DOHH2 (cell line): Measurements from ENCODE around the gene MYO1F.

Source experiments
- H3F3A ChIP-seq: fragments of 200-600 bp; sonication (generic), shearing (Covaris generic); 2 replicates; pipeline ENCODE4 v1.6.0; 2016; ENCODE audit warnings: antibody characterized with exemption, mild to moderate bottlenecking; ENCODE audit not compliant: control insufficient read depth, insufficient read depth
- H3K27ac ChIP-seq: fragments of 200-600 bp; sonication (generic); 2 replicates; pipeline ENCODE4 v1.5.1; 2014; ENCODE audit warnings: low read depth, mild to moderate bottlenecking, low read length, moderate library complexity
- H3K27me3 ChIP-seq: fragments of 200-600 bp; sonication (generic); 2 replicates; pipeline ENCODE4 v1.6.1; 2014; ENCODE audit warnings: mild to moderate bottlenecking, low read length, mixed read lengths; ENCODE audit not compliant: control insufficient read depth
- H3K36me3 ChIP-seq: fragments of 200-600 bp; sonication (generic); 2 replicates; pipeline ENCODE4 v1.6.1; 2014; ENCODE audit warnings: mild to moderate bottlenecking, low read length, moderate library complexity, mixed read lengths; ENCODE audit not compliant: control insufficient read depth
- H3K4me1 ChIP-seq: fragments of 200-600 bp; sonication (generic); 2 replicates; pipeline ENCODE4 v1.6.1; 2014; ENCODE audit warnings: mild to moderate bottlenecking, low read length, mixed read lengths; ENCODE audit not compliant: control insufficient read depth
- H3K4me2 ChIP-seq: fragments of 200-600 bp; sonication (generic); 2 replicates; pipeline ENCODE4 v1.6.0; 2014; ENCODE audit warnings: mild to moderate bottlenecking, low read length, moderate library complexity
- H3K4me3 ChIP-seq: fragments of 200-600 bp; sonication (generic); 2 replicates; pipeline ENCODE4 v1.5.1; 2014; ENCODE audit warnings: mild to moderate bottlenecking, low read length, mixed read lengths
- H3K79me2 ChIP-seq: fragments of 200-600 bp; sonication (generic); 2 replicates; pipeline ENCODE4 v1.6.1; 2014; ENCODE audit warnings: mild to moderate bottlenecking, low read length, mixed read lengths; ENCODE audit not compliant: control insufficient read depth
- H3K9me2 ChIP-seq: fragments of 200-600 bp; sonication (generic); replicated peaks from 2 replicates; pipeline ENCODE4 v1.6.1; 2014; ENCODE audit warnings: mild to moderate bottlenecking, low read length, mixed read lengths; ENCODE audit not compliant: control insufficient read depth
- H3K9me3 ChIP-seq: fragments of 200-600 bp; sonication (generic); 2 replicates; pipeline ENCODE4 v1.6.1; 2014; ENCODE audit warnings: antibody characterized with exemption, low read length, mixed read lengths; ENCODE audit not compliant: control insufficient read depth, insufficient read depth
- H4K20me1 ChIP-seq: fragments of 200-600 bp; sonication (generic); 2 replicates; pipeline ENCODE4 v1.6.0; 2014; ENCODE audit warnings: low read depth, mild to moderate bottlenecking, antibody characterized with exemption, low read length, moderate library complexity; ENCODE audit not compliant: control insufficient read depth, insufficient read depth
- EZH2phosphoT487 ChIP-seq: fragments of 200-600 bp; sonication (generic); IDR thresholded peaks from 2 replicates; pipeline ENCODE4 v1.6.1; 2017; ENCODE audit warnings: borderline replicate concordance, mild to moderate bottlenecking, antibody characterized with exemption, low read length, moderate library complexity, mixed read lengths
- TF ChIP-seq, protein P1 (sequence below): fragments of 200-600 bp; sonication (generic); IDR thresholded peaks from one replicate; pipeline ENCODE4 v1.5.1; 2014; ENCODE audit warnings: antibody characterized with exemption, mild to moderate bottlenecking, low read depth, low read length; ENCODE audit not compliant: poor library complexity, severe bottlenecking

The MYO1F gene

DNA sequence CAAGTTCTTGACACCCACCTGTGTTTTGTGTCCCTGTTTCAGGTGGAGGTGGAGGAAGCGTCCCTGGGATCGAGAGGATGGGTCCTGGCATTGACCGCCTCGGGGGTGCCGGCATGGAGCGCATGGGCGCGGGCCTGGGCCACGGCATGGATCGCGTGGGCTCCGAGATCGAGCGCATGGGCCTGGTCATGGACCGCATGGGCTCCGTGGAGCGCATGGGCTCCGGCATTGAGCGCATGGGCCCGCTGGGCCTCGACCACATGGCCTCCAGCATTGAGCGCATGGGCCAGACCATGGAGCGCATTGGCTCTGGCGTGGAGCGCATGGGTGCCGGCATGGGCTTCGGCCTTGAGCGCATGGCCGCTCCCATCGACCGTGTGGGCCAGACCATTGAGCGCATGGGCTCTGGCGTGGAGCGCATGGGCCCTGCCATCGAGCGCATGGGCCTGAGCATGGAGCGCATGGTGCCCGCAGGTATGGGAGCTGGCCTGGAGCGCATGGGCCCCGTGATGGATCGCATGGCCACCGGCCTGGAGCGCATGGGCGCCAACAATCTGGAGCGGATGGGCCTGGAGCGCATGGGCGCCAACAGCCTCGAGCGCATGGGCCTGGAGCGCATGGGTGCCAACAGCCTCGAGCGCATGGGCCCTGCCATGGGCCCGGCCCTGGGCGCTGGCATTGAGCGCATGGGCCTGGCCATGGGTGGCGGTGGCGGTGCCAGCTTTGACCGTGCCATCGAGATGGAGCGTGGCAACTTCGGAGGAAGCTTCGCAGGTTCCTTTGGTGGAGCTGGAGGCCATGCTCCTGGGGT lies 91.5 kb downstream of the MYO1F start:
- Histone ChIP-seq H3K9me2 (no peaks in the 10 kb centered on the region), H4K20me1 (peaks cover 16% of the 10 kb centered on the region; the same call in 1 of the 2 replicates), H3F3A (no peaks in the 10 kb centered on the region), H3K4me3 (no peak overlapping the region), H3K4me2 (no peak overlapping the region), H3K9me3 (no peaks in the 10 kb centered on the region), H3K4me1 (no peaks in the 10 kb centered on the region), H3K27ac (no peak overlapping the region), H3K36me3 (peaks cover 84% of the 10 kb centered on the region), H3K27me3 (no peaks in the 10 kb centered on the region), H3K79me2 (peaks cover 29% of the 10 kb centered on the region)
- TF ChIP-seq, protein P1, sequence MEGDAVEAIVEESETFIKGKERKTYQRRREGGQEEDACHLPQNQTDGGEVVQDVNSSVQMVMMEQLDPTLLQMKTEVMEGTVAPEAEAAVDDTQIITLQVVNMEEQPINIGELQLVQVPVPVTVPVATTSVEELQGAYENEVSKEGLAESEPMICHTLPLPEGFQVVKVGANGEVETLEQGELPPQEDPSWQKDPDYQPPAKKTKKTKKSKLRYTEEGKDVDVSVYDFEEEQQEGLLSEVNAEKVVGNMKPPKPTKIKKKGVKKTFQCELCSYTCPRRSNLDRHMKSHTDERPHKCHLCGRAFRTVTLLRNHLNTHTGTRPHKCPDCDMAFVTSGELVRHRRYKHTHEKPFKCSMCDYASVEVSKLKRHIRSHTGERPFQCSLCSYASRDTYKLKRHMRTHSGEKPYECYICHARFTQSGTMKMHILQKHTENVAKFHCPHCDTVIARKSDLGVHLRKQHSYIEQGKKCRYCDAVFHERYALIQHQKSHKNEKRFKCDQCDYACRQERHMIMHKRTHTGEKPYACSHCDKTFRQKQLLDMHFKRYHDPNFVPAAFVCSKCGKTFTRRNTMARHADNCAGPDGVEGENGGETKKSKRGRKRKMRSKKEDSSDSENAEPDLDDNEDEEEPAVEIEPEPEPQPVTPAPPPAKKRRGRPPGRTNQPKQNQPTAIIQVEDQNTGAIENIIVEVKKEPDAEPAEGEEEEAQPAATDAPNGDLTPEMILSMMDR = no peak
- TF ChIP-seq EZH2phosphoT487 = no peak

DNA sequence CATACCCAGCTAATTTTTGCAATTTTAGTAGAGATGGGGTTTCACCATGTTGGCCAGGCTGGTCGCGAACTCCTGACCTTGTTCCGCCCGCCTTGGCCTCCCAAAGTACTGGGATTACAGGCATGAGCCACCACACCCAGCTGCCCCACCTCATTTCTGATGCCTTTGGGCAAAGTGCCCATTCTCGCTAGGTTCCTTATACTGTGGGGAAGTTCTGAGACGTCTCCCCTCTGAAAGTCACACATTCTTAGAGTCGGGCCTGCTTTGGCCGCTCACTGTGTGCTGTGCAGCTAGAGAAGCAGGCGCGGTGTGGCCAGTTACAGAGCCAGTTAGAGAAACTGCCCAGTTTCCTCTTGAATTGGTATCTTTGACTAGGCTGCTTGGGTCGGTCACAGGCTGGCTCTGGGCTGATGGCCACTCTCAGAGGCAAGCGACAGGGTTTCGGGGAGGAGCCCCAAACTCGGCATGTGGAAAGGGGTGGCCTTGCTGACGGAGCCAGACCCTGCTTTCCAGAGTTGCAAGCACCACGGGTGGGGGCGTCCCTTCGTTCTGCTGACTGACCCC lies 92.8 kb downstream of the MYO1F start:
- H3K79me2 ChIP-seq = peaks cover 41% of the 10 kb centered on the region

DNA sequence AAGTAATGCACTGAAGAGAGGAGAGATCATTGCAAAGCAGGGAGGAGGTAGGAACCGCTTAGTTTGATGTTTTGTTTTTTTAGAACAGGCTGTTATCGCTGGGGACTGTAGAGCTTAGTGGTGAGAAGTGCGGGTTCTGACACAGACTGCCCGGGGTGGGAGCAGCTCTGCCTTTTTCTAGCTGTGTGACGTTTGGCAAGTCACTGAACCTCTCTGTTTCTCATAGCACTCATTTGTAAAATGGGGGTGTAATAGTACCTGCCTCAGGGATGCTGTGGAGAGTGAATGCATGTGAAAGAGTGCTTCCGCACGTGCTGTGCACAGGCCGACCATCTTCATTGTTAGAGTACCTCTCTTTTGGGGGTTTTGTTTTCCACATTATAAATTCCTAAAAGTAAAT lies 94.1 kb downstream of the MYO1F start:
- H3F3A ChIP-seq = no peaks in the 10 kb centered on the region
- H3K4me1 ChIP-seq = no peaks in the 10 kb centered on the region
- TF ChIP-seq, protein P1 = no peak
- TF ChIP-seq EZH2phosphoT487 = no peak
- H3K27me3 ChIP-seq = no peaks in the 10 kb centered on the region
- no peak overlapping the region for H3K27ac ChIP-seq
- no peaks in the 10 kb centered on the region for H3K9me2 ChIP-seq
- H3K4me3 ChIP-seq = no peak overlapping the region
- no peak overlapping the region for H3K4me2 ChIP-seq
- H3K9me3 ChIP-seq = no peaks in the 10 kb centered on the region
- H4K20me1 ChIP-seq = peaks cover 14% of the 10 kb centered on the region; the same call in 1 of the 2 replicates
- peaks cover 53% of the 10 kb centered on the region for H3K79me2 ChIP-seq
- peaks cover 90% of the 10 kb centered on the region for H3K36me3 ChIP-seq

More for the DNA sequence above, 92.8 kb downstream of the MYO1F start:
- H3K36me3 ChIP-seq = peaks cover 84% of the 10 kb centered on the region
- H3K4me1 ChIP-seq = no peaks in the 10 kb centered on the region
- H3K9me2 ChIP-seq = no peaks in the 10 kb centered on the region
- H4K20me1 ChIP-seq = peaks cover 16% of the 10 kb centered on the region; the same call in 1 of the 2 replicates
- H3K27ac ChIP-seq = no peak overlapping the region
- no peak overlapping the region for H3K4me2 ChIP-seq
- no peak for TF ChIP-seq EZH2phosphoT487
- TF ChIP-seq, protein P1 = no peak
- H3K27me3 ChIP-seq = no peaks in the 10 kb centered on the region
- H3K9me3 ChIP-seq = no peaks in the 10 kb centered on the region
- H3K4me3 ChIP-seq = no peak overlapping the region
- no peaks in the 10 kb centered on the region for H3F3A ChIP-seq
